MM.1S (cell line): ENCODE data around the gene SYCP1.

Experiments
- DNase-seq: peaks from one replicate; pipeline ENCODE4 v3.0.0-alpha.2; 2015
- H2AFZ ChIP-seq: fragments of 300-600 bp; sonication (generic); 2 replicates; pipeline ENCODE4 v1.6.0; 2016; ENCODE audit warnings: antibody characterized with exemption, low read length
- H3F3A ChIP-seq: fragments of 300-600 bp; sonication (generic); 2 replicates; pipeline ENCODE4 v1.6.1; 2016; ENCODE audit warnings: mild to moderate bottlenecking, antibody characterized with exemption, low read length, moderate library complexity, mixed read lengths; ENCODE audit not compliant: insufficient read depth
- H3K27ac ChIP-seq: fragments of 300-600 bp; sonication (generic); 2 replicates; pipeline ENCODE4 v1.5.1; 2016; ENCODE audit warnings: mild to moderate bottlenecking, low read length
- H3K27me3 ChIP-seq: fragments of 300-600 bp; sonication (generic); replicated peaks from 2 replicates; pipeline ENCODE4 v1.6.0; 2016; ENCODE audit warnings: low read length; ENCODE audit not compliant: insufficient read depth
- H3K36me3 ChIP-seq: fragments of 300-600 bp; sonication (generic); replicated peaks from 2 replicates; pipeline ENCODE4 v1.6.1; 2016; ENCODE audit warnings: mild to moderate bottlenecking, low read length, mixed read lengths; ENCODE audit not compliant: insufficient read depth
- H3K4me1 ChIP-seq: fragments of 300-600 bp; sonication (generic); 2 replicates; pipeline ENCODE4 v1.6.1; 2016; ENCODE audit warnings: low read length, mixed read lengths
- H3K4me2 ChIP-seq: fragments of 300-600 bp; sonication (generic); 2 replicates; pipeline ENCODE4 v1.6.0; 2016; ENCODE audit warnings: low read depth, low read length
- H3K4me3 ChIP-seq: fragments of 300-600 bp; sonication (generic); 2 replicates; pipeline ENCODE4 v1.5.1; 2016; ENCODE audit warnings: low read length, mixed read lengths
- H3K79me2 ChIP-seq: fragments of 300-600 bp; sonication (generic); 2 replicates; pipeline ENCODE4 v1.6.1; 2016; ENCODE audit warnings: mixed run types, low read length, mixed read lengths
- H3K9ac ChIP-seq: fragments of 300-600 bp; sonication (generic); 2 replicates; pipeline ENCODE4 v1.6.1; 2016; ENCODE audit warnings: low read length, mixed read lengths
- H3K9me2 ChIP-seq: fragments of 300-600 bp; sonication (generic); replicated peaks from 2 replicates; pipeline ENCODE4 v1.6.1; 2016; ENCODE audit warnings: mild to moderate bottlenecking, low read length, mixed read lengths; ENCODE audit not compliant: insufficient read depth
- H3K9me3 ChIP-seq: fragments of 300-600 bp; sonication (generic); replicated peaks from 2 replicates; pipeline ENCODE4 v1.6.1; 2016; ENCODE audit warnings: mild to moderate bottlenecking, low read length, mixed read lengths; ENCODE audit not compliant: insufficient read depth
- H4K20me1 ChIP-seq: fragments of 300-600 bp; sonication (generic); 2 replicates; pipeline ENCODE4 v1.6.1; 2016; ENCODE audit warnings: mild to moderate bottlenecking, low read length, moderate library complexity, mixed read lengths; ENCODE audit not compliant: insufficient read depth
- EZH2 ChIP-seq: fragments of 300-600 bp; sonication (generic); optimal IDR thresholded peaks from 2 replicates; pipeline ENCODE3; 2017; ENCODE audit warnings: low read depth, mild to moderate bottlenecking, antibody characterized with exemption, low read length, mixed read lengths
- EZH2phosphoT487 ChIP-seq: fragments of 300-600 bp; sonication (generic); IDR thresholded peaks from 2 replicates; pipeline ENCODE4 v1.6.1; 2018; ENCODE audit warnings: antibody characterized with exemption, low read length
- TF ChIP-seq, protein P1 (sequence below): fragments of 300-600 bp; sonication (generic); IDR thresholded peaks from 2 replicates; pipeline ENCODE4 v1.5.1; 2016; ENCODE audit warnings: antibody characterized with exemption, low read length, mixed read lengths

Gene SYCP1

DNA sequence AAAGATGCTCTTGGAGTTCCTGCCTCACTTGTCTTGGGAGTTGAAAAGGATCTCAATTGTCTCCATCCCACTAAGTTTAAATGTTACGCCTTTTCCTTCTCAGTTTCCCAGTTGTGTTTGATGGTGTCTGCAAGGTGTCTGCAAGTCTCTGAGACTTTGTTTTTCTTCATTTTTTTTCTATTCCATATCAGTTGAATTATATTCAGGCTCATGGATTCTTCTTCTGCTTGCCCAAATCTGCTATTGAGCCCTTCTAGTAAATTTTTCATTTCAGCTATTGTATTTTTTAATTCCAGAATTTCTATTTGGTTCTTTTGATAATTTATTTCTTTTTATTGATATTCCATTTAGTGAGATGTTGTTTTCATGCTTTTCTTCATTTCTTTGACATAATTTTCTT, 127.6 kb downstream of the SYCP1 start:
- no peak for DNase-seq
- Histone ChIP-seq H3K27ac (no peak overlapping the region), H3K36me3 (no peaks in the 10 kb centered on the region), H3K4me2 (no peak overlapping the region), H4K20me1 (no peaks in the 10 kb centered on the region), H2AFZ (no peak overlapping the region), H3K9me3 (no peaks in the 10 kb centered on the region), H3K9ac (no peak overlapping the region), H3F3A (no peaks in the 10 kb centered on the region), H3K27me3 (no peaks in the 10 kb centered on the region), H3K4me1 (no peaks in the 10 kb centered on the region), H3K9me2 (no peaks in the 10 kb centered on the region), H3K4me3 (no peak overlapping the region), H3K79me2 (no peaks in the 10 kb centered on the region)
- no peak for TF ChIP-seq EZH2
- TF ChIP-seq, protein P1, sequence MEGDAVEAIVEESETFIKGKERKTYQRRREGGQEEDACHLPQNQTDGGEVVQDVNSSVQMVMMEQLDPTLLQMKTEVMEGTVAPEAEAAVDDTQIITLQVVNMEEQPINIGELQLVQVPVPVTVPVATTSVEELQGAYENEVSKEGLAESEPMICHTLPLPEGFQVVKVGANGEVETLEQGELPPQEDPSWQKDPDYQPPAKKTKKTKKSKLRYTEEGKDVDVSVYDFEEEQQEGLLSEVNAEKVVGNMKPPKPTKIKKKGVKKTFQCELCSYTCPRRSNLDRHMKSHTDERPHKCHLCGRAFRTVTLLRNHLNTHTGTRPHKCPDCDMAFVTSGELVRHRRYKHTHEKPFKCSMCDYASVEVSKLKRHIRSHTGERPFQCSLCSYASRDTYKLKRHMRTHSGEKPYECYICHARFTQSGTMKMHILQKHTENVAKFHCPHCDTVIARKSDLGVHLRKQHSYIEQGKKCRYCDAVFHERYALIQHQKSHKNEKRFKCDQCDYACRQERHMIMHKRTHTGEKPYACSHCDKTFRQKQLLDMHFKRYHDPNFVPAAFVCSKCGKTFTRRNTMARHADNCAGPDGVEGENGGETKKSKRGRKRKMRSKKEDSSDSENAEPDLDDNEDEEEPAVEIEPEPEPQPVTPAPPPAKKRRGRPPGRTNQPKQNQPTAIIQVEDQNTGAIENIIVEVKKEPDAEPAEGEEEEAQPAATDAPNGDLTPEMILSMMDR = no peak

DNA sequence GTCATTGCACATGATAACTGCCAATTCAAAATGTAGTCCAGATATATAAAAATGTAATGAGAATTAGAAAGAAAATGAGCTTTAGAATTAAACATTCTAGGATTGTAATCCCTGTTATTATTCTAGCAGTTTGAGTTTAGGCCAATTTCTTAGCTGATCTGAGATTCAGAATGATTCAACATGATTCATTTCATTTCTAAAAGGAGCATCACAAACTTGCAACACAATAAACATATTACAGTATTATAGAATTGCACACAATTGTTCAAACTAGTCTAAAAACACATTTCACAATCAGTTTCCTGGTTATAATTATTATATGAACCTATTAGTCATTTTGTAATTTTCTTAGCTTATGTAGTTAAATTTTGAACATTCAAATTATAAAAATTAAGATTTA, 131.6 kb downstream of the SYCP1 start:
- Histone ChIP-seq H3K27ac (no peak overlapping the region), H3K27me3 (no peaks in the 10 kb centered on the region), H4K20me1 (no peaks in the 10 kb centered on the region), H3K9me3 (no peaks in the 10 kb centered on the region), H3K9ac (no peak overlapping the region), H2AFZ (no peak overlapping the region), H3K4me3 (no peak overlapping the region), H3K4me2 (no peak overlapping the region), H3F3A (no peaks in the 10 kb centered on the region), H3K4me1 (no peaks in the 10 kb centered on the region), H3K79me2 (no peaks in the 10 kb centered on the region), H3K36me3 (no peaks in the 10 kb centered on the region), H3K9me2 (no peaks in the 10 kb centered on the region)
- TF ChIP-seq EZH2phosphoT487 (no peak), EZH2 (no peak)
- TF ChIP-seq, protein P1 = no peak
- DNase-seq = no peak

DNA sequence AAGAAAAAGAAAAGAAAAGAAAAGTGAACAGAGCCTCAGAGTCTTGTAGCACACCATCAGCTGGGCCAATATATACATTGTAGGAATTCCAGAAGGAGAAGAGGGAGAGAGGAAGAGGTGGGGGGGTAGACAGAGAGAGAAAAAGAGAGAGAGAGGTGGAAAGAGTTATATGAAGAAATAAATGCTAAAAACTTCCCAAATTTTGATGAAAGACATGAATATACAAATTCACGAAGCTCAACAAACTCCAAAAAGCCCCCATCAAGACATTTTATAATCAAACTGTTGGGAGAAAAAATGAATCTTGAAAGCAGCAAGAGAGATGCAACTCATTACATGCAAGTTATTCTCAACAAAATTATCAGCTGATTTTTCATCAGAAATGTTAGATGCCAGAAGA, 133.4 kb downstream of the SYCP1 start:
- Histone ChIP-seq H3K27me3 (no peaks in the 10 kb centered on the region), H3K36me3 (no peaks in the 10 kb centered on the region), H3K4me2 (no peak overlapping the region), H3K4me3 (no peak overlapping the region), H3K9ac (no peak overlapping the region), H3K9me3 (no peaks in the 10 kb centered on the region), H3K9me2 (no peaks in the 10 kb centered on the region), H3K27ac (no peak overlapping the region), H3K79me2 (no peaks in the 10 kb centered on the region), H3K4me1 (no peaks in the 10 kb centered on the region), H3F3A (no peaks in the 10 kb centered on the region), H4K20me1 (no peaks in the 10 kb centered on the region), H2AFZ (no peak overlapping the region)
- no peak for TF ChIP-seq EZH2
- no peak for TF ChIP-seq EZH2phosphoT487
- TF ChIP-seq, protein P1 = no peak
- DNase-seq = no peak
